Rectal smooth muscle tissue (tissue), 1 donor: Measurements from ENCODE around the gene DNAJC21.

Experiments used
- H3K27ac ChIP-seq: one replicate; pipeline ENCODE4 v1.7.0; 2013; ENCODE audit warnings: low read depth, low read length, inconsistent platforms
- H3K27me3 ChIP-seq: one replicate; pipeline ENCODE4 v1.7.0; 2013; ENCODE audit warnings: low read length; ENCODE audit not compliant: control insufficient read depth, insufficient read depth
- H3K36me3 ChIP-seq: one replicate; pipeline ENCODE4 v1.7.0; 2013; ENCODE audit warnings: low read length; ENCODE audit not compliant: control insufficient read depth, insufficient read depth
- H3K4me1 ChIP-seq: one replicate; pipeline ENCODE4 v1.7.0; 2013; ENCODE audit warnings: low read length; ENCODE audit not compliant: control insufficient read depth, insufficient read depth
- H3K4me3 ChIP-seq: one replicate; pipeline ENCODE4 v1.7.0; 2013; ENCODE audit warnings: low read length
- H3K9ac ChIP-seq: one replicate; pipeline ENCODE4 v1.7.0; 2013; ENCODE audit warnings: low read length

The DNAJC21 gene

GRCh38 chr5:34998058-34998789 lies 68.9 kb downstream of the DNAJC21 start:
- H3K4me3 ChIP-seq: no peak overlapping the region
- H3K9ac ChIP-seq: no peak overlapping the region
- H3K27ac ChIP-seq: no peak overlapping the region
- H3K27me3 ChIP-seq: no peaks in the 10 kb centered on the region
- no peaks in the 10 kb centered on the region for H3K36me3 ChIP-seq
- H3K4me1 ChIP-seq: no peaks in the 10 kb centered on the region

- no peak overlapping the region for H3K27ac ChIP-seq
- no peaks in the 10 kb centered on the region for H3K27me3 ChIP-seq
- H3K9ac ChIP-seq: no peak overlapping the region
- H3K4me3 ChIP-seq: no peak overlapping the region
- H3K36me3 ChIP-seq: no peaks in the 10 kb centered on the region
- no peaks in the 10 kb centered on the region for H3K4me1 ChIP-seq
Measured at GRCh38 chr5:35001842-35002241, 72.5 kb downstream of the DNAJC21 start.

- no peaks in the 10 kb centered on the region for H3K36me3 ChIP-seq
- H3K27ac ChIP-seq: no peak overlapping the region
- no peak overlapping the region for H3K9ac ChIP-seq
- H3K4me3 ChIP-seq: no peak overlapping the region
- no peaks in the 10 kb centered on the region for H3K4me1 ChIP-seq
- H3K27me3 ChIP-seq: no peaks in the 10 kb centered on the region
Measured at GRCh38 chr5:35002459-35002858, 73.1 kb downstream of the DNAJC21 start.

- Histone ChIP-seq H3K4me3 (no peak overlapping the region), H3K27ac (no peak overlapping the region), H3K36me3 (no peaks in the 10 kb centered on the region), H3K9ac (no peak overlapping the region), H3K27me3 (no peaks in the 10 kb centered on the region), H3K4me1 (no peaks in the 10 kb centered on the region)
Measured at GRCh38 chr5:35003018-35003957, 73.9 kb downstream of the DNAJC21 start.

- H3K36me3 ChIP-seq: no peaks in the 10 kb centered on the region
- H3K4me1 ChIP-seq: no peaks in the 10 kb centered on the region
- no peak overlapping the region for H3K4me3 ChIP-seq
- no peaks in the 10 kb centered on the region for H3K27me3 ChIP-seq
- H3K9ac ChIP-seq: no peak overlapping the region
- H3K27ac ChIP-seq: no peak overlapping the region
Measured at GRCh38 chr5:35004200-35004599, 74.8 kb downstream of the DNAJC21 start.

GRCh38 chr5:35004771-35005170 lies 75.4 kb downstream of the DNAJC21 start:
- Histone ChIP-seq H3K36me3 (no peaks in the 10 kb centered on the region), H3K4me3 (no peak overlapping the region), H3K27ac (no peak overlapping the region), H3K27me3 (no peaks in the 10 kb centered on the region), H3K4me1 (no peaks in the 10 kb centered on the region), H3K9ac (no peak overlapping the region)
